CD4-positive, alpha-beta T cell treated with Interleukin-21 for 1 hour (primary cell): Measurements from ENCODE around the gene GBGT1.
A peak's percentile ranks its signal among the peaks of the same experiment; 100 is the strongest.

Experiments
- DNase-seq: peaks from one replicate; pipeline ENCODE4 v3.0.0-alpha.2; 2020

The GBGT1 gene

GRCh38 chr9:133122935-133123611 lies 40.6 kb downstream of the GBGT1 start:
- no peak for DNase-seq

GRCh38 chr9:133122605-133122934 lies 41.1 kb downstream of the GBGT1 start:
- DNase-seq, result no peak

- DNase-seq, result no peak
Measured at GRCh38 chr9:133121915-133122550, 41.7 kb downstream of the GBGT1 start.

DNA sequence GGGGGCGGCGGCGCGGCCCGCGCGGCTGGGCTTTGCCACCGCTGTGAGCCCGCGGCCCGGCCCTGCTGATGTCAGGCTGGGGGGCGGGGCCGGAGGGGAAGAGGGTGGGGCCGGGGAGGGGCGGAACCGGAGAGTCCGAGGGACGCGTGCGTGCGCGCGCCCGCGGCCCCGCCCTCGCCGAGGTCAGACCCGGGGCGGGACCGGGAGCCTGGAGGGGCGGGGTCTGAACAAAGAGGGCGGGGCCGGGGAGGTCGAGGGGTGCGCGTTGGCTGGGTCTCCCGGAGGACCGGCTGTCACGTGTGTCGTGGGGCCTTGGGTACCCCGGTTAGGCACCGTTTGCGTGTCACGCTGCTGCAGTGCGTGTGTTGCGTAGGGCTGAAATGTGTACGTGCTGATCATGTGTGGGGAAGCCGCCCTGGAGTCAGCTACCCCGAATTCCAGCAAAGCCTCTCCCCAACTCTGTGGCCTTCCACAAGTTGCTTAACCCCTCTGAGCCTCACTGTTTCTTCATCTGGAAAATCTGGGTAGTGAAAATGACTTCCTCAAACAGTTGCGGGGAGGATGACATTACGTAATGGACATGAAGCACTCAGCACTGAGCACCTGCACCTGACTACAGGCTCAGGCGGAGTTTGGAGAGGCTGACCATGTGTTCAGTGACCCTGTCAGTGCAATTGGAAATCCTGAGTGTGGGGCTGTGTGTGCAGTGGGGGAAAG lies 42.4 kb downstream of the GBGT1 start, which contains the start of gene RALGDS:
Gene RALGDS (minus strand): TSS at position 43 of the 717 bp plus-strand sequence. CDS start 86 bp downstream, outside the sequence.
- peak; percentile 94 for DNase-seq

DNA sequence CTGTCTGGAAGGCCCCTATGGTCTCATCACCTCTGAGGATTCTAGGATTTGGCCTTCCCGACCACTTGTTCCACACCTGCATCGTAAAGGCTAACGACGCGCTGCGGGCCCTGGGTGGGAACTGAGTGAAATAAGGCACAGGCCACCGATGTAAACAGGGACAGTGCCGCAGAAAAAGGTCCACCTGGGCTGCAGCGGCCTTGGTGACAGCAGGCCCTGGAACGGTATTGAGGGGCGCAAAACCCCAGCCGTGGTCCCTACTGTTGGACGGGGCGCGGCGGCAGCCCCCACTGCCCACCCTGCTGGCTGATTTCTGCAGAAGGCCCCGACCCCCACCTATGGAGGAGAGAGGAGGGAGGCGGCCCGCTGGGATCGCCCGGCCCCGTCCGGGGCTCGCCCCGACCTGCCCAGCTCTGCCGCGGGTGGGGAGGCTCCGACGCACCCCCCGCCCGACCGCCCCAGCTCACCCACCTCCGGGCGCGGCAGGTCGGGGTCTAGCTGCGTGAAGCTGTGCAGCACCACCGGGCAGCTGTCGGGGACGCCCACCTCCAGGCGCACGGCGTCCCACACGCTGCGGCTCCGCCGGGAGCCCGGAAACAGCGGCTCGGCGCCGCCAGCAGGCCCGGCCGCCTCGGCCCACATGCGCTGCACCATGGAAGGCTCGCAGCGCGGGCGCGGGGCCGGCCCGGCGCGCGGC lies 43.1 kb downstream of the GBGT1 start:
- DNase-seq, result no peak

DNA sequence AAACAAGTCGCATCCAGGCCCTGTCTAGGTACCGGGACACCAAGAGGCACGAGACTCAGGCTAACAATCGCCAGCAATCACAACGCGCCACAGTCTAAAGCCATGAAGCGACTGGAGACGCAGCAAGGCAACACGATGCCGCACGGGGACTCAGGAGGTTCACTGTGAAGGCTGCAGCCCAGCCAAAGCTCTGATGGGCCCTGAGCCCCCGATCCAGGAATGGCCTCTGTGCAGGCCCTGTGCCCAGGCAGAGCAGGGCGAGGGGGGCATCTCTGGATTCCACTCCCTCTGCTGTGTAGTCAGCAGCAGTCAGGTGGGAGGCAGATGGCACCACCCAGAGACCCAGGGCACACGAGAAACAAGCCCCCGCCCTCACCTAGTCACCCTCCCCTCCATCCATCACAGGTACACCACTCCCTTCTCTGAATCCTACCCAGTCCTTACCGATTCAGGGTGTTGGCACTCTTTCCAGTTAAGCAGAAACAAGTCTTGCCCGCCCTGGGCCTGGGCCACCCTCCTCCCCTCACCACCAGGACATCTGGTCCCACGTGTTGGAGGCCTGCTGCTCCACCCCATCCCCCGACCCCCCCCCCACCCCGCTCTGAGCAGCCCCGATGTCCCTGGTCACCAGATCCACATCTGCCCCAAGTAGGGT lies 43.7 kb downstream of the GBGT1 start:
- no peak for DNase-seq

DNA sequence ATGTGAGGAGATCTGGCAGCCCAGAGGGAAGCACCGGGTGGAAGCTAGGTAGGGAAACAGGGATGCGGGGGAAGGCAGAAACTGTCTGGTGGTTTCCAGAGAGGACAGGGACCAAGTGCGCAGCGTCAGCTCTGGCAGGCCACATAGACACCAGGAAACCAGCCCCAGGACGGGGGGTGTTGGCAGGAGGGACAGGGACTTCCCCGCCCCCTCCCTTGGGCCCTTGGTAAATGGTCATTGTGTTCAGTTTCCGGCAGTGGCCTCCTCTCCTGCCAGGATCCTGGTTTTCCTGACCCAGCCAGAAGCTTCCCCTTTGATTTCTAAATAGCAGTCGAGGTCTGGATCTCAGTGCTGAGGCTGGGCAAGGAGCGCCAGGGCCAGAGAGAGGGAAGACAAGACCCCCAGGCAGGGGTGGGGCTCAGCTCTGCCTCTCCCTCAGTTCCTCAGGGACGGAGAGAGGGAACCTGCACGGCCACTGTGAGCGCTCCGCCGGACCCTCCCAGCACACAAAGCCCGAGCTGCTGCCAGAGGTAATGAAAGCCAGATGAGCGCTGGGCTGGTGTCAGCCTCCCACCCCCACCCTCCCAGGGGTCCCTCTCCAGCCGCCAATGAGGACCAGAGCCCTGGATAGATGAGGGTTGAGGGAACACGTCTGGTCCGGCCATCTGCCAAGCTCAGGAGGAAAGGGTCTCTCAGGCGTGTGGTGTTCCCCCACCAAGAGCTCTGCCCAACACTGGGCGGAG lies 44.4 kb downstream of the GBGT1 start:
- no peak for DNase-seq

DNA sequence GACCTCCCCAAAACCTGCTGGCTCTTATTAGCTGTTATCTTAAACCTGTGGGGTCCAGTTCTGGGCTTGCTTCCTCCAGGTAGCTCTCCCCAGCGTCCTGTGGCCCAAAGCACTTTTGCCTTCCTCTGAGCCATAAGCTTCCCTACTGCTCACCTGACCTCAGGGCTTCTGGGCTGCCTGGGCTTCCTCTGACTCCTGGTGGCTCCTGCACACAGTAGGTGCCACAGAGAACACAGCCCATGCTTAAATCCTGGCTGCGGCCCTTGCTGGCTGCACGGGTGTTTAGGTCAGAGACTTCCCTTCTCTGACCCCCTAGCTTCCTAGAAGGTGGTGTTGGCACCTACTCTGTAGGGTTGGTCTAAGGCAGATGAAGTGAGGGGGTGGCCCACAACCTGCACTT lies 45.1 kb downstream of the GBGT1 start:
- no peak for DNase-seq

GRCh38 chr9:133118179-133118520 lies 45.6 kb downstream of the GBGT1 start:
- DNase-seq, result no peak

DNA sequence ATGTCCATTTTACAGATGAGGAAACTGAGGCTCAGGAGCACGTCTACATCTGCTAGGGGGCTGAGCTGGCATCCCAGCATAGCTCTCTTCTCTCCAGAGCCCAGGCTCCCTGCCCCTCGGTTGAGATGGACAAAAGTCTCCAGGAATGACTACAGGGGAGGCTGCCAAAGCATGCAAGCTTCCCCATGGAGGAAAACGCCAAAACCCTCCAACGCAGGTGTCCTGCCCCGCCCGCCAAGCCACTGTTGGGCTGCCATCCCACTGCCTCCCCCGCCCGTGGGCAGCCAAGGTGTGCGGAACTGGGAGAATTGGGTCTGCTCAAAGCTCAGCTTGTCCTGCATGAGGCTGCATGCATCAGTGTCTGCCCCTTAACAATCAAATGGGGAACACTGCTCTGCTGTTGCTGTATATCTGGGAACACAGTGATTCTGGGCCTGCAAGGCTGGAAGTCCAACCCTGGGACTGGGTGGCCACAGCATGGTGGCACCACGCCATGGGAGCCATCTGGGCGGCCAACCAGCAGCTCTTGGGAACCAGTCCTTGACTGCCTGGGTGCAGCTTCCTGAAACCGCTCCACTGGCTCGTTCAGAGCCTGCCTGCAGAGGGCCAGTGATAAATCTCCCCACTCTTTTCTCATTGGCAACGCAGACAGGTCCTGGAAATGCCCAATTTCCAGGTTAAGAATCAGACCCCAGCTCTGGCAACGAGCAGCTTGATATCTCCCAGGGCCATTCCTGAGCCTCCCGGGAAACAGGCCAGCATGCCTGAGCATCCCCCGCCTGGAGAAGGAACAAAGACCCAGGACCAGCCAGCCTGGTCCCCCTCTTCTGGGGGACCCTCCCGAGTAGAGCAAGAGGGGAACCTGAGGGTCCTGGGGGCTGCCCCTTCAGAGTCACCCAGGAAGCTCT lies 46.2 kb downstream of the GBGT1 start:
- no peak for DNase-seq

GRCh38 chr9:133116346-133117231 lies 47.1 kb downstream of the GBGT1 start:
- no peak for DNase-seq

DNA sequence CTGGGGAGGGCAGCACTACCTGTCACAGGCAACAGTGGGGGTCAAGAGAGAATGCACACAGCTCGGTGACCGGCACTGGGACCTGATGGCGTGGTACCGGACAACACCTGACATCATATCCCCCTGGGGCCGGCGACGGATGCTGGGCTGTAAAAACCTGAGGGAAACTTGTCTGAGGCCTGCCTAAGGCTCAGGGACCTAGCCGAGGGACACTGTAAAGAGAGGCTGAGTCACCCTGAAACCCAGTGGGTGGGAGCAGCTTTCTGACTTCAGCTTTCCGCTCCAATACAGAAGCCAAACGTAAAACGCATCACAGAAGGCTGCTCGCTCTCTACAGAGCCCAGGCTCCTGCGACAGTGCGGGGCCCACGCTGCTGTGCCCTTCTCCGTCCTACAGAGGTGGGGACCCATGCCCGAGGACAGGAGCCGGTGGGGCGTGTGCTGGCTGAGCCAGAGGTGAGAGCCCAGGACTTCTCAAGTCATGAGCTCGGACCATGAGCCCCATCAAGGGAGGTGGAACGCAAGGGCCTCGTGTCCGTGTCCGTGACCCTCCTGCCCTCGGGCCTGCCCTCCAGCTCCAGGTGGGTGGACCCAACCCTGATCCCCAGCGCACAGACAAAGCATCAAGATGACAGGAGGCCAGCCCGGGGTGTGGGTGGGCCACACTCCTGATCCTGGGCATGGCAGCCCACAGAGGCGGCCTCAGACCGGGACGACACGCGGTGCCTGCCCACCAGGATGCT lies 47.9 kb downstream of the GBGT1 start:
- peak; percentile 56 for DNase-seq

- no peak for DNase-seq
Measured at GRCh38 chr9:133114886-133115603, 48.7 kb downstream of the GBGT1 start.

DNA sequence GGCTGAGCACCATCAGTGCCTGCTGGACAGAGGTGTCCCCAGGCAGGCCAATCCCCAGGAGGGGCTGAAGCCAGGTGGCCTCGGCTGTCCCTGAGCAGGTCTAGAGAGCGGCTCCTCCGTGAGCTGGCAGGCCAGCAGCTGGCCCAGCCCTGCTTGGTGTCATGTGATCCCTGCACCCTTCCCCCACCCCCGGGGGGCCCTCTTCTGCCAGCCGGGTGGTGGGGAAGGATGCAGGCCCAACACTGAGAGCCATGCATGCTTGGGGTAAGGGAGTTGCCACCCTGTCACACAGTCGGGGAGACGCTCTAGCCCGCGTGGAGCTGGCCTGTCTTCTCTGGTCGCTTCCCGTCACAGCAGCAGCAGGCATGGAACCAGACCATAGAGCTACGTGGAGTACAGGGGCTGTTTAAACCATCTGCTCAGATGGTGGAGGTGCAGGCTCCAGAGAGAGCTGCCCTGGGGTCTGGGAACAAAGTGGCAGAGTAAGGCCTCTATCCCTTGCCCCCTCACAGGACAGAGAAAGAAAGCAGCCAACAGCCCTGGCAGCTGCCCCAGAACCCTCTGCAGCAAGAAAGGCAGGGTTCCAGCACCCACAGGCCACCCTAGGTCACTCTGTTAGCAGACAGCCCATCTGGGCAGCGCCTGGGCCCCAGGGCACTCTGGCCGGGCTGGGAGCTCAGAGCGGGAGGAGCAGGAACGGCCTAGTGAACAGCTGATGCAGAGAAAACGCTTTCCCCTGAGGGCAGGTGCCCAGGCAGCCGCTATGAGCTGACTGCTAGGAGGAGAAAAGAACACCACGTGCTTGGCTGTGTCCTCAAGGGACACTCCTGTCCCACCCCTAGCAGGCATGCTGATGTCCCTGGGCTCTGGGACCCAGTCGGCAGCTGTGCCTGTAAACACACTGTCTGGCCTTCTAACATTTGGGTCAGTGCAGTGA lies 49.5 kb downstream of the GBGT1 start:
- no peak for DNase-seq

DNA sequence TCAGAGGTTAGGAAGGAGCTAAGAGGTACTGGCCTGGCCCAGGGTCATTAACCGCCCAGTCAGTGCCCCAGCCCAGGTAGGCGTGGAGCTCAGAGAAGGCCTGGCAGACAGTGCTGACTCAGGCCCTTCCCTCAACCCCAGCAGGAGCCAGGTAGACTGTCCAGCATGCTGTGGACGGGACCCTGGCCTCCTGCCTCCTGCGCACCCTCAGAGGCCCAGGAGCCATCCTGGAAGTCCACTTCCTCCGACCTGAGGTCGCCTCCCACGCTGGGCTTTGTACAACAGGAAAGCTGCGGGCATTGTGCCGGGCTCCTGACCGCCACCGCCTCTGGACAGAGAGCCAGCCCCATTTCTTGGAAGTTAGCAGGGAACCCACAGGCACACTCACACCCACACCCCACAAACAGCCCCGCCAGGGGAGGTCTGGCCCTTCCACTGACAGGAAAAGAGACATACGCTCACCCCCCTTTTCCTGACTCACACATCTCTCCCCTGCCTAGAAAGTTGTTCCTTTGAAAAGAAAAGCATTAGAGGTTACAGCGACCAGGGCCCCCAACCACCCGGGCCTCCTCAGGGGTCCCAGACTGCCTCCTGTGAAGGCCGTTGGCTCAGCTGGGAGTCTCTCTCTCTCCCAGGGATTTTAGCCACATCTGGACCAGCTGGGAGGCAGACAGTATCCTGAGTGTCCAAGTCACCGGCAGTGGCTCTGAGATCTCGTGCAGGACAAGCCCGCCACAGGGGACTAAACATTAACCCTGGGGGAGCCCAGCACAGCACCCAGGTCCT lies 50.4 kb downstream of the GBGT1 start:
- no peak for DNase-seq

- peak; percentile 73 for DNase-seq
Measured at GRCh38 chr9:133112663-133113026, 51.1 kb downstream of the GBGT1 start.
